ENCODE data around the gene ADCY9. TPM values are rescaled to one million over a fixed set of nuclear protein-coding genes. Genes with fewer than 3 reads are reported as not detected.
"Not testable (repeated sequence)": the region's sequence is repeated elsewhere in the genome, so short reads cannot be mapped to it uniquely, and the experiment has no call there.

ADCY9 gene
- total and polyA plus RNA-seq, 2 experiments from 2014 or later: 7.1 to 28.4 TPM

DNA sequence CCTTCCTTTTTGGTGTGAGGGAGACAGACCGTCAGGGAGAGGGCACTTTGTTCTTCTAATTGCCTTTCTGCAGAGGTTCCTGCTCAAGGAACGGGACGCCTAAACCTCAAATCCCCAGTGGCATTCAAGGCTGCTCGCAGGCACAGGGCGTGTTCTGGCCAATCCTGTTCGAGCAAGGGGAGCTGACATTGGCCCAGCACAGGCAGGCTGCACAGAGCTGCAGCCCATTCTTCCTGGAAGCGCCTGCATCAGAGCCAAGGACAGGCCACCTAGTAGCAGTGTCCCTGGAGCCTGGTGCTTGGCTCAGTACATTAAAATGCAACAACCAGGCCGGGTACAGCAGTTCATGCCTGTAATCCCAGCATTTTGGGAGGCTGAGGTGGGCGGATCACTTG lies 163.5 kb downstream of the ADCY9 start:
- Histone ChIP-seq H3K27me3 (no peaks in the 10 kb centered on the region), H3K36me3 (no peaks in the 10 kb centered on the region), H3K4me1 (ENCODE audit: low read depth) (peaks cover 7% of the 10 kb centered on the region), H3K4me3 (no peak overlapping the region), H3K27ac (no peak overlapping the region), H3K9me3 (ENCODE audit: low read depth) (no peaks in the 10 kb centered on the region)
- peak in 1 of 2 donors; percentile 75 for DNase-seq (ENCODE audit: low read depth in 1 of 2, low spot score in 1 of 2)
- TF ChIP-seq, protein P1, sequence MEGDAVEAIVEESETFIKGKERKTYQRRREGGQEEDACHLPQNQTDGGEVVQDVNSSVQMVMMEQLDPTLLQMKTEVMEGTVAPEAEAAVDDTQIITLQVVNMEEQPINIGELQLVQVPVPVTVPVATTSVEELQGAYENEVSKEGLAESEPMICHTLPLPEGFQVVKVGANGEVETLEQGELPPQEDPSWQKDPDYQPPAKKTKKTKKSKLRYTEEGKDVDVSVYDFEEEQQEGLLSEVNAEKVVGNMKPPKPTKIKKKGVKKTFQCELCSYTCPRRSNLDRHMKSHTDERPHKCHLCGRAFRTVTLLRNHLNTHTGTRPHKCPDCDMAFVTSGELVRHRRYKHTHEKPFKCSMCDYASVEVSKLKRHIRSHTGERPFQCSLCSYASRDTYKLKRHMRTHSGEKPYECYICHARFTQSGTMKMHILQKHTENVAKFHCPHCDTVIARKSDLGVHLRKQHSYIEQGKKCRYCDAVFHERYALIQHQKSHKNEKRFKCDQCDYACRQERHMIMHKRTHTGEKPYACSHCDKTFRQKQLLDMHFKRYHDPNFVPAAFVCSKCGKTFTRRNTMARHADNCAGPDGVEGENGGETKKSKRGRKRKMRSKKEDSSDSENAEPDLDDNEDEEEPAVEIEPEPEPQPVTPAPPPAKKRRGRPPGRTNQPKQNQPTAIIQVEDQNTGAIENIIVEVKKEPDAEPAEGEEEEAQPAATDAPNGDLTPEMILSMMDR (IDR thresholded peaks at IDR 0.05; ENCODE audit: low read depth, low read length): no peak

DNA sequence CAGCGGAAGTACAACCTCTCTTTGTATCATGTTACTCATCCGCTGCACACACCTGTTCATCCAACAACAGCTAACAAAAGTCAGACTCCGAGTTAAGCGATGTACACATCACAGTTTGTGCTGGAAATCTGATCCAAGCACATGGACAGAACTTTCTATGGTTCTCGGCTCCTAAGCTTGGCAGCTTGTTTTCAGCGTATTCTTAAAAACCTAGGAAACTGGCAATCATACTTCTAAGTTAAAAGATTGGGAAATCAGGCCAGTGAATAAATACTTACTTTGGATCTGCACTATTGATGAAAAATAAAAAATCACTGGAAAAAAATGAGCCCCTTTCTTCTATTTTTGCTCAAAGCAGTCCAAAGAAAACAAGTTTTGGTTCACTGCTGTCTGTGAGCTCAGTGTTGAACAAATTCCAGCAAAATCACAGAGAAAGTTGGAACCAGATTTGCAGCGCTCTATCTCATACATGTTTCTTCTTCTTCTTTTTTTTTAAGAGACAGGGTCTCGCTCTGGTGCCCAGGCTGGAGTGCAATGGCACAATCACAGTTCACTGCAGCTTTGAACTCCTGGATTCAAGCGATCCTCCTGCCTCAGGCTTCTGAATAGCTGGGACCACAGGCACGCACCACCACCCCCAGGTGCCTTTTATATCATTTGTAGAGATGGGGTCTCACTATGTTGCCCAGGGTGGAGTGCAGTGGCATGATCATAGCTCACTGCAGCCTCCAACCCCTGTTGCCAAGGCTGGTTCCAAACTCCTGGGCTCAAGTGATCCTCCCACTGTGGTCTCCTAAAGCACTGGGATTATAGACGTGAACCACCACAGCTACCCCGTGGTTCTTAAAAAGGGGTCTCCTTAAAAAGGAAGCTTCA lies 164.1 kb downstream of the ADCY9 start:
- Histone ChIP-seq H3K4me3 (no peak overlapping the region), H3K9me3 (ENCODE audit: low read depth) (no peaks in the 10 kb centered on the region), H3K4me1 (ENCODE audit: low read depth) (peaks cover 7% of the 10 kb centered on the region), H3K27me3 (no peaks in the 10 kb centered on the region), H3K27ac (no peak overlapping the region), H3K36me3 (no peaks in the 10 kb centered on the region)
- peak in 1 of 2 donors; percentile 44 for DNase-seq (ENCODE audit: low read depth in 1 of 2, low spot score in 1 of 2)
- TF ChIP-seq, protein P1 (IDR thresholded peaks at IDR 0.05; ENCODE audit: low read depth, low read length): no peak

DNA sequence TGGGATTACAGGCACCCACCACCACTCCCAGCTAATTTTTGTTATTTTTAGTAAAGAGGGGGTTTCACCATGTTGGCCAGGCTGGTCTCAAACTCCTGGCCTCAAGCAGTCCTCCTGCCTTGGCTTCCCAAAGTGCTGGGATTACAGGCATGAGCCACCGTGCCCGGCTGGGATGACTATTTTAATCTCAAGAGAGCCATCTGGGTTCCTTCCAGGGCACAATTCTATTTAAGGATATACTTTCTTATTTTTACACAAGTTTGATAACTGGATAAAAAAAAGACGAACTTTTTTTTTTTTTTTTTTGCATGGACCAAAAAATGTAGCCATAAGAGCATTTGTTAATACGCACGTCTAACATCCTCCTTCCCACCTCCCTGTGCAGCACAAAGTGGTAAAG lies 164.9 kb downstream of the ADCY9 start:
- DNase-seq (ENCODE audit: low read depth in 1 of 2, low spot score in 1 of 2); H3K36me3 ChIP-seq; H3K27ac ChIP-seq; H3K9me3 ChIP-seq (ENCODE audit: low read depth); H3K4me3 ChIP-seq; H3K27me3 ChIP-seq; H3K4me1 ChIP-seq (ENCODE audit: low read depth): not testable (repeated sequence)

DNA sequence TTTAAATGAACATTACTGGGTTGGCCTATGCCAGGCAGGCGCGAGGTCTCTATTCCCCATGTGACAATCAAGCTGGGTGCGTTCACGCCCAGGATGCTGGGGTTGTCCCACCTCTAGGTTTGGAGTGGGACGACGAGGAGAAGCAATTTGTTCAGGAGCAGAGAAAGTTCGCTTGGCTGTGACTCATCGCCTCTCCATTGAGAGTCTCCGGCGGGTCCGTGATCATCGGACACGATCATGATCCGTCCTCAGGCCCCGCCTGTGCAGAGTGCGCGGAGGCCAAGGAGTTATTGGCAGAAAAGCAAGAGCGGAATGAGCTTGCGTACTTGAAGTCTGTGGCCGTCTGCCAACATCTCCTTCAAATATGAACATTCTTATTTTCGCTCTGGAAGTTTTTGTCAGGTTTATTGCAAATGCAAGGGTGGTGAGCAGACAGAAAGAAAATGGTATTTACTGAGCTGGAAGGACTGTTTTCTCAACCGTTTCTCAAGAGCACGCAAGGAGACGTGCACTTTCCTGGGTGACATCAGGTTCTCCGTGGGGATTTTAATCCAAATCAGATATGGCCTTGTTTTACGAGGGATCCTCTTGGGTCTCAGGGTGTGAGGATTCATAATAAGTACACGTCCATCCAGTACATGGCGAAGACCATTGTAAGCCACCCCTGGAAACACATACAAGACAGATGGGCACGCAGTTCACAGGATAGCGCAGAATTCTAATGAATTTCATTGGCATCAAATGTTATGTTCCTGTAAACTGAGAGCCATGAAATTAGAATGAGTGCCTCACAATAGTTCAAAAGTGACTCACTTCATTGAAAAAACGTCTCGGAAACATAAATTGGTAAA lies 165.7 kb downstream of the ADCY9 start:
- TF ChIP-seq, protein P1 (IDR thresholded peaks at IDR 0.05; ENCODE audit: low read depth, low read length): no peak

DNA sequence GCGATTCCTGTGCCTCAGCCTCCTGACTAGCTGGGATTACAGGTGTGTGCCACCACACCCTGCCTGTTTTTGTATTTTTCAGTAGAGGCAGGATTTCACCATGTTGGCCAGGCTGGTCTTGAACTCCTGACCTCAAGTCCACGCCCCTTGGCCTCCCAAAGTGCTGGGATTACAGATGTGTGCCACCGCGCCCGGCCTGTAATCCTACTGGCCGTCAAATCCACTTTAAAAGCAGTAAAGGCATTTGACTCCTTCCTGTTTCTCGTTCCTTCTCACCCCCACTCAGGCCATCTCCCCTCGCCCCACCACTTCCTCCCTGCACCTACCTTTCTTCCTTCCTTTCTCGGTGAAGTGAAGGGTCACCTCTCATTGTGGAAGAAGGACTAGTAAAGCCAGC lies 166.3 kb downstream of the ADCY9 start:
- Histone ChIP-seq H3K36me3 (no peaks in the 10 kb centered on the region), H3K4me1 (ENCODE audit: low read depth) (peaks cover 7% of the 10 kb centered on the region), H3K9me3 (ENCODE audit: low read depth) (no peaks in the 10 kb centered on the region), H3K27me3 (no peaks in the 10 kb centered on the region), H3K27ac (no peak overlapping the region), H3K4me3 (no peak overlapping the region)
- no peak for DNase-seq (ENCODE audit: low read depth in 1 of 2, low spot score in 1 of 2)
- TF ChIP-seq, protein P1 (IDR thresholded peaks at IDR 0.05; ENCODE audit: low read depth, low read length): no peak

More for the DNA sequence above, 165.7 kb downstream of the ADCY9 start:
- DNase-seq (ENCODE audit: low read depth in 1 of 2, low spot score in 1 of 2): peak in 1 of 2 donors; percentile 99
- Histone ChIP-seq H3K4me1 (ENCODE audit: low read depth) (peaks cover 7% of the 10 kb centered on the region), H3K27ac (no peak overlapping the region), H3K9me3 (ENCODE audit: low read depth) (no peaks in the 10 kb centered on the region), H3K4me3 (no peak overlapping the region), H3K36me3 (no peaks in the 10 kb centered on the region), H3K27me3 (no peaks in the 10 kb centered on the region)
